GM23338 (cell line): ENCODE measurements around the gene UVRAG. TPM values are rescaled to one million over a fixed set of nuclear protein-coding genes. Genes with fewer than 3 reads are reported as not detected.
A peak's percentile ranks its signal among the peaks of the same experiment; 100 is the strongest.

Experiments
- ATAC-seq: fragments of 200-7000 bp; cut with Tn5 transposase; 3 replicates; pipeline ENCODE4 v1.9.1; 2020
- DNase-seq: peaks from one replicate; pipeline ENCODE4 v3.0.0-alpha.2; 2015; ENCODE audit warnings: low spot score
- H2AFZ ChIP-seq: fragments of 200-600 bp; sonication (generic); 2 replicates; pipeline ENCODE4 v1.8.0; 2016; ENCODE audit warnings: antibody characterized with exemption, mild to moderate bottlenecking, moderate library complexity
- H3F3A ChIP-seq: fragments of 200-600 bp; sonication (generic); replicated peaks from 2 replicates; pipeline ENCODE4 v1.8.0; 2017; ENCODE audit warnings: antibody characterized with exemption, mixed run types, low read depth
- H3K27ac ChIP-seq: fragments of 200-600 bp; sonication (generic); 2 replicates; pipeline ENCODE4 v1.6.1; 2016; ENCODE audit warnings: low read depth
- H3K27me3 ChIP-seq: fragments of 200-600 bp; sonication (generic); 2 replicates; pipeline ENCODE4 v1.8.0; 2016; ENCODE audit warnings: mild to moderate bottlenecking, mixed run types, moderate library complexity; ENCODE audit not compliant: insufficient read depth
- H3K36me3 ChIP-seq: fragments of 200-600 bp; sonication (generic); 2 replicates; pipeline ENCODE4 v1.8.0; 2016; ENCODE audit warnings: mild to moderate bottlenecking; ENCODE audit not compliant: insufficient read depth
- H3K4me1 ChIP-seq: fragments of 200-600 bp; sonication (generic); 2 replicates; pipeline ENCODE4 v1.8.0; 2016; ENCODE audit warnings: mild to moderate bottlenecking, moderate library complexity; ENCODE audit not compliant: insufficient read depth
- H3K4me2 ChIP-seq: fragments of 200-600 bp; sonication (generic); 2 replicates; pipeline ENCODE4 v1.7.1; 2017; ENCODE audit warnings: mixed run types
- H3K4me3 ChIP-seq: fragments of 200-600 bp; sonication (generic); 2 replicates; pipeline ENCODE4 v1.6.1; 2016; ENCODE audit warnings: mixed run types
- H3K79me2 ChIP-seq: fragments of 200-600 bp; sonication (generic); replicated peaks from 2 replicates; pipeline ENCODE4 v1.8.0; 2017; ENCODE audit warnings: mild to moderate bottlenecking; ENCODE audit not compliant: insufficient read depth
- H3K9me2 ChIP-seq: fragments of 200-600 bp; sonication (generic); 2 replicates; pipeline ENCODE4 v1.8.0; 2017; ENCODE audit not compliant: insufficient read depth
- H4K20me1 ChIP-seq: fragments of 200-600 bp; sonication (generic); replicated peaks from 2 replicates; pipeline ENCODE4 v1.8.0; 2017; ENCODE audit warnings: mild to moderate bottlenecking; ENCODE audit not compliant: insufficient read depth
- H3K27ac Mint-ChIP-seq: 2 replicates; pipeline ENCODE4 v1.8.0; 2020; ENCODE audit warnings: inconsistent platforms, mild to moderate bottlenecking, moderate library complexity, mixed read lengths
- H3K27me3 Mint-ChIP-seq: 3 replicates; pipeline ENCODE4 v1.8.0; 2022; ENCODE audit warnings: low read depth, mild to moderate bottlenecking, moderate library complexity, mixed read lengths, inconsistent platforms; ENCODE audit not compliant: insufficient read depth, poor library complexity
- H3K36me3 Mint-ChIP-seq: 3 replicates; pipeline ENCODE4 v1.8.0; 2021; ENCODE audit warnings: low read depth, mild to moderate bottlenecking, inconsistent platforms, moderate library complexity, mixed read lengths
- H3K4me1 Mint-ChIP-seq: 3 replicates; pipeline ENCODE4 v1.8.0; 2020; ENCODE audit warnings: mild to moderate bottlenecking, inconsistent platforms, mixed read lengths
- H3K4me3 Mint-ChIP-seq: 3 replicates; pipeline ENCODE4 v1.8.0; 2021; ENCODE audit warnings: moderate library complexity, mild to moderate bottlenecking, inconsistent platforms, mixed read lengths
- H3K9me3 Mint-ChIP-seq: 3 replicates; pipeline ENCODE4 v1.8.0; 2020; ENCODE audit warnings: moderate library complexity, mild to moderate bottlenecking, inconsistent platforms, mixed read lengths
- CREB1 ChIP-seq: fragments of 250-450 bp; sonication (Bioruptor Pico); IDR thresholded peaks from 2 replicates; pipeline ENCODE4 v1.5.0; 2020; ENCODE audit warnings: low read depth, mild to moderate bottlenecking, moderate library complexity
- EZH2 ChIP-seq: fragments of 200-600 bp; sonication (generic); IDR thresholded peaks from one replicate; pipeline ENCODE4 v1.8.0; 2017; ENCODE audit warnings: antibody characterized with exemption, mild to moderate bottlenecking, low read depth; ENCODE audit not compliant: unreplicated experiment
- EZH2phosphoT487 ChIP-seq: fragments of 200-600 bp; sonication (generic); IDR thresholded peaks from one replicate; pipeline ENCODE4 v1.8.1; 2018; ENCODE audit warnings: antibody characterized with exemption; ENCODE audit not compliant: unreplicated experiment
- JUNB ChIP-seq: IDR thresholded peaks from one replicate; pipeline ENCODE4 v1.6.1; 2016; ENCODE audit warnings: antibody characterized with exemption; ENCODE audit not compliant: unreplicated experiment
- ZNF114 ChIP-seq: fragments of 250-450 bp; sonication (Bioruptor Pico); IDR thresholded peaks from 2 replicates; pipeline ENCODE4 v1.5.0; 2020; ENCODE audit warnings: mild to moderate bottlenecking, moderate library complexity
- polyA plus RNA-seq: library from polyadenylated mRNA; unstranded; fragments of >200 nt; fragmentation: Nextera tagmentation; extraction: Ambion mirVana; gene quantifications from 2 replicates; pipeline ENCODE4 v1.2.1, GENCODE V29; 2016
- total RNA-seq: library from RNA; depleted of rRNA; stranded (reverse); fragments of >200 nt; shearing (Covaris generic); gene quantifications from 2 replicates; pipeline ENCODE4 v1.2.3, GENCODE V29; 2014
- TF ChIP-seq, protein P1 (sequence below): IDR thresholded peaks from 2 replicates; pipeline ENCODE4 v1.6.1; 2016; ENCODE audit warnings: antibody characterized with exemption
- TF ChIP-seq, protein P2 (sequence below), 2 experiments: fragments of 200-600 bp in 1 of 2; sonication (generic) in 1 of 2; conservative IDR thresholded peaks; 2 replicates each; pipeline versions ENCODE4 v1.5.1 to v1.6.1; 2016 to 2017; ENCODE audit warnings: antibody characterized with exemption in 2 of 2, low read depth in 2 of 2, mild to moderate bottlenecking in 2 of 2, moderate library complexity in 1 of 2

UVRAG gene
- total and polyA plus RNA-seq, 2 experiments from 2014 or later = 15.3 to 17.4 TPM

DNA sequence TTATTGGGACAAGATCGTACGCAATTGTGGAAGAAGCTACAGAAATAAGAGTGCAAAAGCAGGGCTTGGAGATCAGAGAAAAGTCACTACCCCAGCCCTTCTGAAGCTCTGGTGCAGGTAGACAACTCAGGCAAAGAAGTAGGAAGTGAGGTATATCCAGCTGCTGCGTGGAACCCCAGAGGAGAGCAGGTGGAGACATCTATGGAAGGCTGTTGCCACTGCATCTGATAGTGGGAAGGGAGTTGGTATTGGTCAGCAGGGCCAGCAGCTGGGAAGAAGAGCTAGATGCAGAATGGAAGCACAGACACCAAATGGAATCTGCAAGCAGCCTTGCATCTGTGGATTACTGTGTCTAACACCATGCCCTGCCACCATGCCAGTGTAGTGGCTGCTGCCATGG is 226.2 kb downstream of the UVRAG start:
- H2AFZ ChIP-seq = no peak overlapping the region
- Mint-ChIP-seq H3K9me3 (peaks cover 3% of the 10 kb centered on the region; the same call in 1 of the 3 replicates), H3K4me3 (no peak overlapping the region), H3K4me1 (peaks cover 7% of the 10 kb centered on the region), H3K27me3 (peaks cover 1% of the 10 kb centered on the region), H3K36me3 (peaks cover 11% of the 10 kb centered on the region; the same call in 1 of the 3 replicates), H3K27ac (no peak overlapping the region)
- 0 out of 2 replicates have a peak, but pooled peaks cover 4% of the 10 kb centered on the region for H3K4me1 ChIP-seq
- TF ChIP-seq EZH2phosphoT487 (no peak), JUNB (no peak), CREB1 (CRISPR knock-in tag) (no peak), EZH2 (no peak), ZNF114 (CRISPR knock-in tag) (no peak)
- TF ChIP-seq, protein P1, sequence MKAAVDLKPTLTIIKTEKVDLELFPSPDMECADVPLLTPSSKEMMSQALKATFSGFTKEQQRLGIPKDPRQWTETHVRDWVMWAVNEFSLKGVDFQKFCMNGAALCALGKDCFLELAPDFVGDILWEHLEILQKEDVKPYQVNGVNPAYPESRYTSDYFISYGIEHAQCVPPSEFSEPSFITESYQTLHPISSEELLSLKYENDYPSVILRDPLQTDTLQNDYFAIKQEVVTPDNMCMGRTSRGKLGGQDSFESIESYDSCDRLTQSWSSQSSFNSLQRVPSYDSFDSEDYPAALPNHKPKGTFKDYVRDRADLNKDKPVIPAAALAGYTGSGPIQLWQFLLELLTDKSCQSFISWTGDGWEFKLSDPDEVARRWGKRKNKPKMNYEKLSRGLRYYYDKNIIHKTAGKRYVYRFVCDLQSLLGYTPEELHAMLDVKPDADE = no peak
- TF ChIP-seq, protein P2, sequence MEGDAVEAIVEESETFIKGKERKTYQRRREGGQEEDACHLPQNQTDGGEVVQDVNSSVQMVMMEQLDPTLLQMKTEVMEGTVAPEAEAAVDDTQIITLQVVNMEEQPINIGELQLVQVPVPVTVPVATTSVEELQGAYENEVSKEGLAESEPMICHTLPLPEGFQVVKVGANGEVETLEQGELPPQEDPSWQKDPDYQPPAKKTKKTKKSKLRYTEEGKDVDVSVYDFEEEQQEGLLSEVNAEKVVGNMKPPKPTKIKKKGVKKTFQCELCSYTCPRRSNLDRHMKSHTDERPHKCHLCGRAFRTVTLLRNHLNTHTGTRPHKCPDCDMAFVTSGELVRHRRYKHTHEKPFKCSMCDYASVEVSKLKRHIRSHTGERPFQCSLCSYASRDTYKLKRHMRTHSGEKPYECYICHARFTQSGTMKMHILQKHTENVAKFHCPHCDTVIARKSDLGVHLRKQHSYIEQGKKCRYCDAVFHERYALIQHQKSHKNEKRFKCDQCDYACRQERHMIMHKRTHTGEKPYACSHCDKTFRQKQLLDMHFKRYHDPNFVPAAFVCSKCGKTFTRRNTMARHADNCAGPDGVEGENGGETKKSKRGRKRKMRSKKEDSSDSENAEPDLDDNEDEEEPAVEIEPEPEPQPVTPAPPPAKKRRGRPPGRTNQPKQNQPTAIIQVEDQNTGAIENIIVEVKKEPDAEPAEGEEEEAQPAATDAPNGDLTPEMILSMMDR (conservative IDR thresholded peaks at IDR 0.05; ENCODE audit: low read depth in 2 of 2) = peak in 1 of 2 experiments; percentile 44; a peak in 3 of 4 replicates
- no peak overlapping the region for H3K4me2 ChIP-seq
- DNase-seq = peak; percentile 44
- H3K9me2 ChIP-seq = no peaks in the 10 kb centered on the region
- no peaks in the 10 kb centered on the region for H3K36me3 ChIP-seq
- H3K27me3 ChIP-seq = no peaks in the 10 kb centered on the region
- no peak overlapping the region for H3K4me3 ChIP-seq
- H3K27ac ChIP-seq = no peak overlapping the region
- ATAC-seq = peak; percentile 83
- no peaks in the 10 kb centered on the region for H4K20me1 ChIP-seq
- no peaks in the 10 kb centered on the region for H3F3A ChIP-seq
- H3K79me2 ChIP-seq = no peaks in the 10 kb centered on the region

DNA sequence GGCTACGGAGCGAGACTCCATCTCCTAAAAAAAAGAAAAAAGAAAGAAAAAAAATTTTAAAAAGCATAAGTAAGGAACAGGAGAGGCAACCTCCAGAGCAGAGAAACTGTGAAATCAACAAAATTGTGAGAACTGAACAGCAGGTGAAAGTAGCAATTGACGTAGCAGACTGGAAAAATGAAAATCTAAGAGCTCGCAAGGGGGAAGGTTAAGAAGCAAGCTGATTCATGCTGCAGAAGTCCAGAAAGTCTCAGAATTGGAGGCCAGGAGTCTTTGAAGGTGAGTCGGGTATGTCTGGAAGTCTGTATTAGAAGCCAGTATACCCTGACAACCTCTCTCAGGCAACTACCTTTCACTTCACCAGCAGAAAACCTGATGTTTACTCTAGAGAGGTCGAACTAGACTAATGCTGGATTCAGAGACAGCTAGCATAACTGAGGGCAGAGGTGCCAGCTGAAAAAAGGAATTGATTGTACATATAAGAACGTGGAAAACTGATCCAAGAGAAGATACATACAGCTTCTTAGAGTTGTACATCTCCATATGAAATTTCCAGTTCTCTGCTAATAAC is 229.8 kb downstream of the UVRAG start:
- no peaks in the 10 kb centered on the region for H3K27me3 ChIP-seq
- TF ChIP-seq, protein P1 = no peak
- no peak for TF ChIP-seq JUNB
- peaks cover 12% of the 10 kb centered on the region; the same call in 1 of the 2 replicates for H3K36me3 ChIP-seq
- H3K4me1 ChIP-seq = 0 out of 2 replicates have a peak, but pooled peaks cover 4% of the 10 kb centered on the region
- DNase-seq (no peak), ATAC-seq (no peak)
- H2AFZ ChIP-seq = no peak overlapping the region
- H3K4me2 ChIP-seq = no peak overlapping the region
- H3K9me3 Mint-ChIP-seq = peaks cover 32% of the 10 kb centered on the region
- peaks cover 7% of the 10 kb centered on the region for H3K4me1 Mint-ChIP-seq
- no peaks in the 10 kb centered on the region for H3K79me2 ChIP-seq
- no peaks in the 10 kb centered on the region for H4K20me1 ChIP-seq
- H3K4me3 ChIP-seq = no peak overlapping the region
- H3F3A ChIP-seq = no peaks in the 10 kb centered on the region
- H3K27ac Mint-ChIP-seq = no peak overlapping the region
- no peak overlapping the region for H3K27ac ChIP-seq
- no peaks in the 10 kb centered on the region for H3K9me2 ChIP-seq
- H3K27me3 Mint-ChIP-seq = peaks cover 2% of the 10 kb centered on the region
- H3K36me3 Mint-ChIP-seq = peaks cover 41% of the 10 kb centered on the region
- H3K4me3 Mint-ChIP-seq = no peak overlapping the region
